Heart left ventricle (tissue), 16 donors: Measurements from ENCODE around the gene OGFOD1. TPM values are rescaled to one million over a fixed set of nuclear protein-coding genes. Genes with fewer than 3 reads are reported as not detected.

Experiments used
- ATAC-seq, 4 donors: fragments of 200-7000 bp; cut with Tn5 transposase; one replicate each; pipeline ENCODE4 v1.9.1; 2020 to 2022; ENCODE audit warnings: moderate library complexity in 4 of 4, mild to moderate bottlenecking in 3 of 4, moderate number of reproducible peaks in 1 of 4
- DNase-seq, 5 donors: peaks; one replicate each; pipeline ENCODE4 v3.0.0-alpha.2; 2020
- H3K27ac ChIP-seq, 12 donors: fragments of 200-600 bp; sonication (generic) in 4 of 12; one replicate each; pipeline versions ENCODE4 v1.5.0 to v1.8.0; 2016 to 2022; ENCODE audit warnings: mild to moderate bottlenecking in 2 of 12
- H3K27me3 ChIP-seq, 9 donors: fragments of 200-600 bp; sonication (generic) in 2 of 9; one replicate each; pipeline versions ENCODE4 v1.5.1 to v1.8.0; 2016 to 2022; ENCODE audit warnings: mild to moderate bottlenecking in 3 of 9
- H3K36me3 ChIP-seq, 9 donors: fragments of 200-600 bp; sonication (generic) in 2 of 9; one replicate each; pipeline versions ENCODE4 v1.5.0 to v1.8.0; 2018 to 2022; ENCODE audit warnings: mild to moderate bottlenecking in 2 of 9
- H3K4me1 ChIP-seq, 12 donors: fragments of 200-600 bp; sonication (generic) in 4 of 12; one replicate each; pipeline versions ENCODE4 v1.5.0 to v1.8.0; 2016 to 2022; ENCODE audit warnings: mild to moderate bottlenecking in 3 of 12
- H3K4me3 ChIP-seq, 12 donors: fragments of 200-600 bp; sonication (generic) in 4 of 12; one replicate each; pipeline versions ENCODE4 v1.5.0 to v1.8.0; 2017 to 2022; ENCODE audit warnings: mild to moderate bottlenecking in 9 of 12, moderate library complexity in 4 of 12
- H3K9me3 ChIP-seq, 12 donors: fragments of 200-600 bp; sonication (generic) in 4 of 12; one replicate each; pipeline versions ENCODE4 v1.5.0 to v1.8.0; 2016 to 2022; ENCODE audit warnings: mild to moderate bottlenecking in 1 of 12
- CTCF ChIP-seq, 12 donors: fragments of 200-600 bp; sonication (generic) in 4 of 12; IDR thresholded peaks; one replicate each; pipeline versions ENCODE4 v1.5.0 to v1.8.0; 2018 to 2022; ENCODE audit warnings: antibody characterized with exemption in 12 of 12, mild to moderate bottlenecking in 5 of 12
- POLR2A ChIP-seq, 2 donors: fragments of 450-650 bp; IDR thresholded peaks; one replicate each; pipeline ENCODE4 v1.6.1; 2017; ENCODE audit warnings: antibody characterized with exemption in 2 of 2, mild to moderate bottlenecking in 2 of 2, moderate library complexity in 2 of 2
- WGBS, 4 donors: extraction: QIAGEN DNeasy Blood & Tissue Kit in 2 of 4; methylation state at CpG; one replicate each; pipeline versions ENCODE4 v1.1.5 to v1.1.7; 2013 to 2018; 5-methylcytosine and 5-hydroxymethylcytosine counted together
- intact Hi-C, 10 donors: fragments of 100-400 bp; cut with DNase I; formaldehyde crosslinking; loops; one replicate each; pipeline versions ENCODE4 v1.11.1 to v1.14.2; 2022
- polyA plus RNA-seq, 2 donors: library from polyadenylated mRNA; stranded (reverse); fragments of 200-250 nt; gene quantifications; one replicate each; pipeline ENCODE4 v1.2.3, GENCODE V29; 2013
- total RNA-seq, 9 donors: library from RNA; depleted of rRNA in 2 of 9; stranded (reverse); fragments of >200 nt in 2 of 9; fragmentation: NEBNext Ultra II Directional in 3 of 9; extraction: Animal tissue kit (Norgen Biotek cat#: 25700) in 3 of 9; gene quantifications; one replicate each; pipeline versions ENCODE4 v1.1.0 to v1.2.4, GENCODE V29; 2016 to 2023
- donor health status: ischemic (EF 13 %, LVEDD 7.1; RV severe dilation, severe dysfunction).
- donor health status: healthy with polysubstance abuse.
- donor health status: DM: no; HTN: yes; CAD: no.
- donor health status: DM: no; HTN: no; CAD: no.
- donor health status: ischemic (EF 25% LVEDD 6.9; RV normal size, moderate dysfunction).
- donor health status: ischemic (EF 25% LVEDD 5.7; RV mildly dilated, moderate dysfunction).
- donor health status: healthy.
- donor health status: DM: yes; HTN: yes; CAD: no.
- donor health status: ischemic (EF 35%, LVEDD 5.7; RV mildly dilated, moderate dysfunction).
- donor health status: nonischemic (EF 11% LVEDD 7.7; RV severe dilation, severe dysfunction).
- donor health status: DM: yes; HTN: yes; CAD: no.
- donor health status: PGD.
- donor health status: ischemic (EF 29% LVEDD 5.4; RV normal size, mild dysfunction).
- donor health status: nonischemic (EF 23%, LVEDD 6.1; RV moderate dilation, normal function).

Gene OGFOD1
- total and polyA plus RNA-seq, 11 donors, result 11.4 to 39.1 (median 31.9) TPM

- Histone ChIP-seq H3K27me3 (no peaks in the 10 kb centered on the region), H3K27ac (no peak overlapping the region), H3K4me1 (peaks cover 0 to 23% (median 7%) of the 10 kb centered on the region in 12 donors), H3K9me3 (no peaks in the 10 kb centered on the region), H3K4me3 (no peak overlapping the region), H3K36me3 (peaks cover 0 to 45% (median 34%) of the 10 kb centered on the region in 9 donors)
- no peak for DNase-seq
- peak in 1 of 4 donors; percentile 34 for ATAC-seq
- 70 to 78% (median 73%) methylated on average over 5 of the region's 5 CpGs for WGBS, 4 donors
- intact Hi-C loops, result no loop called here
- no peak for TF ChIP-seq CTCF (IDR thresholded peaks at IDR 0.05)
- no peak for TF ChIP-seq POLR2A (IDR thresholded peaks at IDR 0.05)
Measured at GRCh38 chr16:56414366-56414765, 37.0 kb upstream of the OGFOD1 start.

- peak overlapping the region in 1 of 12 donors; percentile 23 for H3K27ac ChIP-seq
- ATAC-seq, result no peak
- peaks cover 0 to 33% (median 7%) of the 10 kb centered on the region in 12 donors for H3K4me1 ChIP-seq
- peaks cover 0 to 32% (median 25%) of the 10 kb centered on the region in 9 donors for H3K36me3 ChIP-seq
- intact Hi-C loops, result no loop called here
- no peak for TF ChIP-seq POLR2A (IDR thresholded peaks at IDR 0.05)
- TF ChIP-seq CTCF (IDR thresholded peaks at IDR 0.05), result no peak
- no peak for DNase-seq
- WGBS, 4 donors, result 81 to 92% (median 88%) methylated on average over 4 of the region's 4 CpGs
- H3K9me3 ChIP-seq, result no peaks in the 10 kb centered on the region
- no peak overlapping the region for H3K4me3 ChIP-seq
- no peaks in the 10 kb centered on the region for H3K27me3 ChIP-seq
Measured at GRCh38 chr16:56415875-56416274, 35.5 kb upstream of the OGFOD1 start.

- TF ChIP-seq POLR2A (IDR thresholded peaks at IDR 0.05) (no peak), CTCF (IDR thresholded peaks at IDR 0.05) (no peak)
- Histone ChIP-seq H3K9me3 (no peaks in the 10 kb centered on the region), H3K27me3 (no peaks in the 10 kb centered on the region), H3K27ac (no peak overlapping the region), H3K36me3 (peaks cover 0 to 19% (median 14%) of the 10 kb centered on the region in 9 donors), H3K4me3 (no peak overlapping the region), H3K4me1 (peaks cover 0 to 46% (median 10%) of the 10 kb centered on the region in 12 donors)
- intact Hi-C loops, result no loop called here
- ATAC-seq, result no peak
- no peak for DNase-seq
- 94 to 100% (median 98%) methylated on average over 4 of the region's 4 CpGs for WGBS, 4 donors
Measured at GRCh38 chr16:56417138-56417537, 34.2 kb upstream of the OGFOD1 start.

- 89 to 93% (median 92%) methylated on average over 8 of the region's 8 CpGs for WGBS, 4 donors
- TF ChIP-seq CTCF (IDR thresholded peaks at IDR 0.05), result no peak
- no peak for TF ChIP-seq POLR2A (IDR thresholded peaks at IDR 0.05)
- intact Hi-C loops, result loop anchor here in 1 of 10 donors (10.0 kb wide), 1 partner anchor 65 kb away; no protein-coding TSS in a partner anchor
- H3K9me3 ChIP-seq, result no peaks in the 10 kb centered on the region
- DNase-seq, result no peak
- no peaks in the 10 kb centered on the region for H3K36me3 ChIP-seq
- peaks cover 0 to 57% (median 23%) of the 10 kb centered on the region in 12 donors for H3K4me1 ChIP-seq
- no peak overlapping the region for H3K4me3 ChIP-seq
- no peak for ATAC-seq
- H3K27ac ChIP-seq, result no peak overlapping the region
- H3K27me3 ChIP-seq, result no peaks in the 10 kb centered on the region
Measured at GRCh38 chr16:56419740-56420548, 31.4 kb upstream of the OGFOD1 start.
